T-helper 1 cell treated with Interleukin-12 subunit alpha and Interleukin-12 subunit beta and Interleukin-4 antibody, amounts not matched to agents 30 μg/mL and 1 μg/mL, for 36 hours (primary cell): ENCODE measurements around the gene IKBKG.
A peak's percentile ranks its signal among the peaks of the same experiment; 100 is the strongest.
"Not testable (repeated sequence)": the region's sequence is repeated elsewhere in the genome, so short reads cannot be mapped to it uniquely, and the experiment has no call there.

Experiments used
- H3K27ac Mint-ChIP-seq: one replicate; pipeline ENCODE4 v1.8.0; 2021; ENCODE audit warnings: mild to moderate bottlenecking, mixed read lengths
- H3K27me3 Mint-ChIP-seq: one replicate; pipeline ENCODE4 v1.8.0; 2021; ENCODE audit warnings: low read depth, mixed read lengths
- H3K36me3 Mint-ChIP-seq: one replicate; pipeline ENCODE4 v1.8.0; 2021; ENCODE audit warnings: low read depth, mixed read lengths
- H3K4me1 Mint-ChIP-seq: one replicate; pipeline ENCODE4 v1.8.0; 2021; ENCODE audit warnings: low read depth, mixed read lengths
- H3K4me3 Mint-ChIP-seq: one replicate; pipeline ENCODE4 v1.8.0; 2021; ENCODE audit warnings: mild to moderate bottlenecking, moderate library complexity, mixed read lengths
- H3K9me3 Mint-ChIP-seq: one replicate; pipeline ENCODE4 v1.8.0; 2021; ENCODE audit warnings: mixed read lengths

Gene IKBKG

GRCh38 chrX:154547245-154548027 lies at the start of gene IKBKG:
Gene IKBKG (plus strand): TSS chrX:154547620. CDS start chrX:154552003, 4,383 bp downstream.
- Mint-ChIP-seq H3K9me3 (no peaks in the 10 kb centered on the region), H3K36me3 (peaks cover 17% of the 10 kb centered on the region), H3K4me1 (peaks cover 35% of the 10 kb centered on the region), H3K4me3 (peak within 1 kb of the TSS; percentile 94), H3K27me3 (no peaks in the 10 kb centered on the region), H3K27ac (peak within 1 kb of the TSS; percentile 94)

GRCh38 chrX:154501423-154501822 lies 46.0 kb upstream of the IKBKG start:
- not testable (repeated sequence) for H3K4me1 Mint-ChIP-seq, H3K9me3 Mint-ChIP-seq, H3K27me3 Mint-ChIP-seq, H3K4me3 Mint-ChIP-seq, H3K27ac Mint-ChIP-seq, H3K36me3 Mint-ChIP-seq

DNA sequence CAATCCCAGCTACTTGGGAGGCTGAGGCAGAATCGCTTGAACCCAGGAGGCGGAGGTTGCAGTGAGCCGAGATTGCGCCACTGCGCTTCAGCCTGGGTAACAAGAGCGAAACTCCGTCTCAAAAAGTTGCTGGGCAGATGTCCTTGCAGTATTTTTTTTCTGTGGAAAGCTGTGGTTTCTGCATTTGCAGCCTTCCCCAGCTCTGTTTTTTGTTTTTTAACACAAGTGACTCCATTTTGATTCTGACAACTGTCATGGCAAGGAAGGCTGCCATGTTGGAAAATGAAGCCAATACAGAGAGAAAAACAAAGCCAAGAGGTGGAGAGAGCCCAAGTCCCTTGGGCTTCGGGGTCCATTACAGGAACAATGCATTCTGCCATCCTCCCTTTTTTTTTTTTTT lies 45.3 kb upstream of the IKBKG start:
- Mint-ChIP-seq H3K9me3 (no peaks in the 10 kb centered on the region), H3K27ac (no peak overlapping the region), H3K27me3 (no peaks in the 10 kb centered on the region), H3K4me1 (no peaks in the 10 kb centered on the region), H3K36me3 (peaks cover 3% of the 10 kb centered on the region), H3K4me3 (no peak overlapping the region)

GRCh38 chrX:154502989-154503388 lies 44.4 kb upstream of the IKBKG start:
- no peaks in the 10 kb centered on the region for H3K9me3 Mint-ChIP-seq
- H3K4me1 Mint-ChIP-seq: no peaks in the 10 kb centered on the region
- H3K27ac Mint-ChIP-seq: no peak overlapping the region
- H3K36me3 Mint-ChIP-seq: peaks cover 3% of the 10 kb centered on the region
- no peak overlapping the region for H3K4me3 Mint-ChIP-seq
- H3K27me3 Mint-ChIP-seq: no peaks in the 10 kb centered on the region

DNA sequence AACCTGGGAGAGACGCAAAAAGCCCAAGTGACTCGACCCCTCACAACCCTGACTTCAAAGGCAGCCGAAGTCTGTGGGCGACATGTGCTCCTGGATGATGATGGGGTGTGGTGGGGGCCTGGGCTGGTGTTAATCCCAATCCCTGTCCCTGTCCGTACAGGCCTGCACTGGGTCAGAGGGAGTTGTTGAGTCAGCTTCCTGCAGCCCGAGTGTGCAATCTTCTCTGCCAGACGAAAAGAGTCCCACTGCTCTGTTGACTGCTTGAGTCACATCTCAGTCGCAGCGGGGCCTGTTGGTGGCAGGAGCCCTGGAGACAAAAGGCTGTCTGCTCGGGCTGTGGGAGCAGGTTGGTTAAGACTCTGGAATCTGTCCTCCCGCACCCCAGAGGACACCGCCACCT lies 41.7 kb upstream of the IKBKG start:
- peaks cover 2% of the 10 kb centered on the region for H3K4me1 Mint-ChIP-seq
- no peak overlapping the region for H3K27ac Mint-ChIP-seq
- no peaks in the 10 kb centered on the region for H3K27me3 Mint-ChIP-seq
- H3K4me3 Mint-ChIP-seq: no peak overlapping the region
- peaks cover 16% of the 10 kb centered on the region for H3K36me3 Mint-ChIP-seq
- no peaks in the 10 kb centered on the region for H3K9me3 Mint-ChIP-seq

DNA sequence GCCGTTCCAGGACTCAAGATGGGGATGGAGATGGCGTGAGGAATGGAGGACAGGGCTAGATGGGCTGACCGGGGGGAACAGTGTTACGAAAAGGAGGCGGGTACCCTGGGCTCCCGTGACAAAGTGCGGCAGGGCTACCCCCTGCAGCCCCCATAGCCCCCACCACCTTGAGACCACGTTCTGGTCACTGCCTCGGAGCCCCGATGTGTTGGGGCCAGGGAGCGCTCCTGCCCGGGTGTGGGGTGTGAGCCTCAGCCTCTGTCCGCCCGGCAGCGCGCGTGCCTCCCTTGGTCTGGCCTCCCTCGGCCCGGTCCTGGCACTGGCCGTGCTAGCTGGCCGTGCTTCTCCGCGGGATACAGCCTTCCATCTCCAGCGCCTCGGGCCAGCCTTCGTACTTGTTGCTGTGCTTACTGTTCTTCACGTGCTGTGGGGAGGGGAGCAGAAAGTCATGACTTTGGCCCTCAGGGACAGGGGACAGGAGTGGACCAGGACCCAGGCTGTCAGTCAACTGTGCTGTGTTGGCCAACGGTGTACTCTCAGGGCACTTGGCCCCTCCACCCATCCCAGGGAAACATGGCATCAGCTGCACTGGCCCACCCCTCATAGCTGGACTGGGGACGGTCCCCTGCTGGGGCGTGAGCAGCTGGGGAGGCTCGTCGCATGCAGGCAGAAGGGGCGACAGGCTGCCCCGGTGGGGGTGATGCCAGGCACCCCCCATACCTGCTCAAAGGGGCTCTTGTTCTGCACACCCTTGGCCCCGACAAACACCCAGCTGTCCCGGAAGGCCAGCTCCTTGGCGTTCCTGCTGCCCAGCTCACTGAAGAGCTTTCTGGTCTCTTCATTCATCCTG lies 40.7 kb upstream of the IKBKG start:
- Mint-ChIP-seq H3K36me3 (peaks cover 18% of the 10 kb centered on the region), H3K27me3 (no peaks in the 10 kb centered on the region), H3K4me3 (no peak overlapping the region), H3K4me1 (peaks cover 4% of the 10 kb centered on the region), H3K27ac (no peak overlapping the region), H3K9me3 (no peaks in the 10 kb centered on the region)

- Mint-ChIP-seq H3K9me3 (no peaks in the 10 kb centered on the region), H3K4me3 (no peak overlapping the region), H3K4me1 (peaks cover 5% of the 10 kb centered on the region), H3K36me3 (peaks cover 18% of the 10 kb centered on the region), H3K27ac (no peak overlapping the region), H3K27me3 (no peaks in the 10 kb centered on the region)
Measured at GRCh38 chrX:154507673-154508383, 39.6 kb upstream of the IKBKG start.

GRCh38 chrX:154508384-154508745 lies 39.1 kb upstream of the IKBKG start:
- Mint-ChIP-seq H3K27ac (peak overlapping the region; percentile 24), H3K4me1 (peaks cover 5% of the 10 kb centered on the region), H3K9me3 (no peaks in the 10 kb centered on the region), H3K36me3 (peaks cover 18% of the 10 kb centered on the region), H3K4me3 (no peak overlapping the region), H3K27me3 (no peaks in the 10 kb centered on the region)

- Mint-ChIP-seq H3K9me3 (no peaks in the 10 kb centered on the region), H3K27me3 (no peaks in the 10 kb centered on the region), H3K27ac (no peak overlapping the region), H3K4me3 (no peak overlapping the region), H3K4me1 (peaks cover 10% of the 10 kb centered on the region), H3K36me3 (peaks cover 19% of the 10 kb centered on the region)
Measured at GRCh38 chrX:154509455-154509854, 38.0 kb upstream of the IKBKG start.

GRCh38 chrX:154511761-154512160 lies 35.7 kb upstream of the IKBKG start:
- no peaks in the 10 kb centered on the region for H3K9me3 Mint-ChIP-seq
- peaks cover 17% of the 10 kb centered on the region for H3K4me1 Mint-ChIP-seq
- peaks cover 16% of the 10 kb centered on the region for H3K36me3 Mint-ChIP-seq
- H3K27ac Mint-ChIP-seq: no peak overlapping the region
- no peaks in the 10 kb centered on the region for H3K27me3 Mint-ChIP-seq
- H3K4me3 Mint-ChIP-seq: no peak overlapping the region

DNA sequence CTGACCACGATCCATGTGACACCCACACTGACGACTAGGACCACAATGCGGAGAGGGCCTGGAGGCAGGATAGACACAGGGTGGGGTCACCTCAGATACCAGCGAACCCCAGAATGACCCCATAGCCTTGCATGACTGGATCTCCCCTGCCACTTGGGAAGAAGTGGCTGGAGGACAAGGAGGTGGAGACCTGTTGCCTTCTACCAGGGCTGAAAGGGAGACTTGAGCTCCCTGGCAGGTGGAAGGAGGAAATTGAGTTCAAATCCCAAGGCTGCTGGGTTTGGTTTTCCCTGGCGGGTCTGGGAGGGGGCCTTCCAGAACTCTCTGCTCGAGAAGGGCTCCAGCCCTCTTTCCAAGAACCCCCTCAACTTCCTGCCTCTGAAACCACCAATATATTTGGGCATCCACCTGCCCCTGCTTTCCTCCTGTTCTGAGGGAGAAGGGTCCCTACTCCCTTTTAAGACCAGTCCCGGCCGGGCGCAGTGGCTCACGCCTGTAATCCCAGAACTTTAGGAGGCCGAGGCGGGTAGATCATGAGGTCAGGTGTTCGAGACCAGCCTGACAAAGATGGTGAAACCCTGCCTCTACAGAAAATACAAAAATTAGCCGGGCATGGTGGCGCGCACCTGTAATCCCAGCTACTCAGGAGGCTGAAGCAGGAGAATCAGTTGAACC lies 34.4 kb upstream of the IKBKG start:
- H3K36me3 Mint-ChIP-seq: peaks cover 16% of the 10 kb centered on the region
- H3K27me3 Mint-ChIP-seq: no peaks in the 10 kb centered on the region
- no peak overlapping the region for H3K4me3 Mint-ChIP-seq
- peaks cover 17% of the 10 kb centered on the region for H3K4me1 Mint-ChIP-seq
- no peak overlapping the region for H3K27ac Mint-ChIP-seq
- no peaks in the 10 kb centered on the region for H3K9me3 Mint-ChIP-seq

GRCh38 chrX:154513716-154514115 lies 33.7 kb upstream of the IKBKG start:
- Mint-ChIP-seq H3K9me3 (no peaks in the 10 kb centered on the region), H3K27me3 (no peaks in the 10 kb centered on the region), H3K27ac (peak overlapping the region; percentile 67), H3K4me3 (peak overlapping the region; percentile 9), H3K4me1 (peaks cover 17% of the 10 kb centered on the region), H3K36me3 (peaks cover 13% of the 10 kb centered on the region)

DNA sequence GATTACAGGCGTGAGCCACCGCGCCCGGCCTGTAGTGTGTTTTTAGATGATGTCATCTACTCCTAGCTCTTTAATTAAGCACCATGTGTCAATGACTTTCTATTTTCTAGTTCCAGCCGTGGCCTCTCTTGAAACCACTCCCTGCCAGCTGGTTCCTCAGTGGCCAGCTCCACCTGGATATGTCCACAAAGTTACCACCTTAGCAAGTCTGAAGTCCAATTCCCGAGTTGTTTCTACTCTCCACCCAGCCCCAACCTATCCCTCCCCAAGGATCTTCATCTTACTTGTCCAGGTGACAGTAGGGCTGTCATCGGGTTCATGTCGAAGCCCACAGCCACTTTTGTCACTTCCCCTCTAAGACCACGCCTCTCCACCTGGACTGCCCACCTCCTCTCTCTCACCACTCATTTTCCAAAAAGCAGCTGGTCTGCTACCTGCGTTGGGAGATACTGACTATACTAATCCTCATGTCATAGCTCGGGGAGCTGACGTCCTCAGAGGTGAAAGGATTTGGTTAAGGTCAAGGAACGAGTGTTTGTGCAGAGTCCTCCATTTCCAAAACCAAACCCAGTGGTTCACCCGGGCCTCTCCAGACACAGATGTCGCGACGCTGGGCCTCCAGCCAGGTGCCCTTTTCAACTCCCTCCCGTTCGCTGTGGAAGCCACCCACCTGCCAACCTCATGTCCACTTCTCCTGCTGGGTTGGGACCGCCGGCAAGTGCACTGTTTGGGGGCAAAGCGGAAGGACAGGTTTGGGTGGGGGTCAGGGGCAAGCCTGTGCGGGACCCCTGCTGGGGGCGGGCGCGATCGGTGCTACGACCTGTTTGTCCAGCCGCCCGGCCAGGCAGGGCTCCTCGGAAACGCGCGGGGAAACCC lies 32.1 kb upstream of the IKBKG start:
- H3K36me3 Mint-ChIP-seq: peaks cover 3% of the 10 kb centered on the region
- peaks cover 15% of the 10 kb centered on the region for H3K4me1 Mint-ChIP-seq

More for the DNA sequence above, 32.1 kb upstream of the IKBKG start:
- Mint-ChIP-seq H3K4me3 (peak overlapping the region; percentile 86), H3K27me3 (no peaks in the 10 kb centered on the region), H3K9me3 (no peaks in the 10 kb centered on the region), H3K27ac (peak overlapping the region; percentile 85)
